WI38 (cell line): Measurements from ENCODE around the gene ATXN10.

Experiments
- H3K4me3 ChIP-seq: 2 replicates; pipeline ENCODE4 v1.5.1; 2011; ENCODE audit warnings: low read depth, mild to moderate bottlenecking, control low read depth, low read length
- CTCF ChIP-seq: IDR thresholded peaks from 2 replicates; pipeline ENCODE4 v1.5.1; 2012; ENCODE audit warnings: low read depth, mild to moderate bottlenecking, control low read depth, low read length

The ATXN10 gene

GRCh38 chr22:45731798-45732495 lies 60.3 kb downstream of the ATXN10 start:
- no peak overlapping the region for H3K4me3 ChIP-seq

GRCh38 chr22:45735273-45735672 lies 63.6 kb downstream of the ATXN10 start:
- H3K4me3 ChIP-seq, result no peak overlapping the region
- no peak for TF ChIP-seq CTCF

More at GRCh38 chr22:45731798-45732495, 60.3 kb downstream of the ATXN10 start:
- TF ChIP-seq CTCF, result peak; percentile 31; the same call in 1 of the 2 replicates

GRCh38 chr22:45738206-45738605 lies 66.6 kb downstream of the ATXN10 start:
- no peak overlapping the region for H3K4me3 ChIP-seq
- TF ChIP-seq CTCF, result no peak

GRCh38 chr22:45740236-45740635 lies 68.6 kb downstream of the ATXN10 start:
- no peak overlapping the region for H3K4me3 ChIP-seq
- no peak for TF ChIP-seq CTCF

- H3K4me3 ChIP-seq, result no peak overlapping the region
- TF ChIP-seq CTCF, result no peak
These were observed 71.3 kb downstream of the ATXN10 start for GRCh38 chr22:45742866-45743450.

GRCh38 chr22:45743687-45744086 lies 72.1 kb downstream of the ATXN10 start:
- no peak overlapping the region for H3K4me3 ChIP-seq
- TF ChIP-seq CTCF, result no peak

GRCh38 chr22:45744442-45744841 lies 72.8 kb downstream of the ATXN10 start:
- H3K4me3 ChIP-seq, result no peak overlapping the region
- TF ChIP-seq CTCF, result no peak
